Bone marrow (tissue), 2 donors: ENCODE measurements around the gene ANXA3.

Experiments used
- DNase-seq, 2 donors: peaks; one replicate each; lab custom pipeline; 2025; lab: John Stamatoyannopoulos, UW

The ANXA3 gene

GRCh38 chr4:78644744-78645330 lies 93.3 kb downstream of the ANXA3 start:
- peak in 1 of 2 donors; percentile 78 for DNase-seq

GRCh38 chr4:78645853-78646757 lies 94.5 kb downstream of the ANXA3 start:
- DNase-seq = no peak

- no peak for DNase-seq
These were observed 95.7 kb downstream of the ANXA3 start for GRCh38 chr4:78647272-78647671.

- no peak for DNase-seq
These were observed 97.2 kb downstream of the ANXA3 start for GRCh38 chr4:78648640-78649363.

GRCh38 chr4:78650106-78651024 lies 98.8 kb downstream of the ANXA3 start:
- no peak for DNase-seq

- no peak for DNase-seq
These were observed 99.8 kb downstream of the ANXA3 start for GRCh38 chr4:78651250-78651860.

- DNase-seq = no peak
These were observed 100.8 kb downstream of the ANXA3 start for GRCh38 chr4:78652282-78652876.

GRCh38 chr4:78653655-78654054 lies 102.1 kb downstream of the ANXA3 start:
- no peak for DNase-seq

GRCh38 chr4:78654807-78655206 lies 103.2 kb downstream of the ANXA3 start:
- no peak for DNase-seq

GRCh38 chr4:78656968-78657445 lies 105.4 kb downstream of the ANXA3 start:
- DNase-seq = peak in 1 of 2 donors; percentile 51

- DNase-seq = no peak
These were observed 107.7 kb downstream of the ANXA3 start for GRCh38 chr4:78659264-78659663.

- no peak for DNase-seq
These were observed 108.1 kb downstream of the ANXA3 start for GRCh38 chr4:78659665-78660064.
